Right lobe of liver (tissue), 4 donors: ENCODE measurements around the gene SKAP2.

Source experiments
- POLR2A ChIP-seq: fragments of 450-650 bp; IDR thresholded peaks from one replicate; pipeline ENCODE4 v1.6.1; 2017; ENCODE audit warnings: antibody characterized with exemption, mild to moderate bottlenecking
- TF ChIP-seq, protein P1 (sequence below), 4 donors: fragments of 200-600 bp in 3 of 4; fragments of 450-650 bp in 1 of 4; IDR thresholded peaks; one replicate each; pipeline versions ENCODE4 v1.5.1 to v1.8.0; 2016 to 2022; ENCODE audit warnings: antibody characterized with exemption in 4 of 4, mild to moderate bottlenecking in 2 of 4
- donor health status: DM: no; HTN: no; CAD: no.
- donor health status: DM: no; HTN: no; CAD: no.
- donor health status: DM: no; HTN: yes; CAD: no.

DNA sequence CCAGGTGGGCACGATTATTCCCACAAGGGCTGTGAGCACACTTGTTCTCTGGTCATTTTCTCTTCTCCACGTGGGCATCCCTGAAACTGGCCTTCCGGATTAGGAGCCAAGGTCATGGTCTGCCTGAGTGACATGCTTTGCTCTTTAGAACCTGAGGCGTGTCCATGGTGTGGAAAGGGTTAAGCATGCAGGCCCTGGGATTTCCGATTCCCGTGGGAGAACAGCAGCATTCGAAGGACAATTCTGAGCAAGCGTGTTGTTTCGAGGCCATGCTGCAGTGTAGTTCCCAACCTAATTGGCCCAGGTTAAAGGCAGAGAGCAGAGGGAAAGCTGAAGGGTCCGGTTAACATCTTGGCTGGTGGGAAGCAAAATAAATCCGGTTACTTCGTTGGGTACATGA is 245.9 kb downstream of the SKAP2 start:
- no peak for TF ChIP-seq POLR2A
- TF ChIP-seq, protein P1, sequence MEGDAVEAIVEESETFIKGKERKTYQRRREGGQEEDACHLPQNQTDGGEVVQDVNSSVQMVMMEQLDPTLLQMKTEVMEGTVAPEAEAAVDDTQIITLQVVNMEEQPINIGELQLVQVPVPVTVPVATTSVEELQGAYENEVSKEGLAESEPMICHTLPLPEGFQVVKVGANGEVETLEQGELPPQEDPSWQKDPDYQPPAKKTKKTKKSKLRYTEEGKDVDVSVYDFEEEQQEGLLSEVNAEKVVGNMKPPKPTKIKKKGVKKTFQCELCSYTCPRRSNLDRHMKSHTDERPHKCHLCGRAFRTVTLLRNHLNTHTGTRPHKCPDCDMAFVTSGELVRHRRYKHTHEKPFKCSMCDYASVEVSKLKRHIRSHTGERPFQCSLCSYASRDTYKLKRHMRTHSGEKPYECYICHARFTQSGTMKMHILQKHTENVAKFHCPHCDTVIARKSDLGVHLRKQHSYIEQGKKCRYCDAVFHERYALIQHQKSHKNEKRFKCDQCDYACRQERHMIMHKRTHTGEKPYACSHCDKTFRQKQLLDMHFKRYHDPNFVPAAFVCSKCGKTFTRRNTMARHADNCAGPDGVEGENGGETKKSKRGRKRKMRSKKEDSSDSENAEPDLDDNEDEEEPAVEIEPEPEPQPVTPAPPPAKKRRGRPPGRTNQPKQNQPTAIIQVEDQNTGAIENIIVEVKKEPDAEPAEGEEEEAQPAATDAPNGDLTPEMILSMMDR (IDR thresholded peaks at IDR 0.05), result no peak
